GM19025 (cell line): Measurements from ENCODE around the gene GGCT.
"Not testable (repeated sequence)": the region's sequence is repeated elsewhere in the genome, so short reads cannot be mapped to it uniquely, and the experiment has no call there.

Experiments
- ATAC-seq: cut with Tn5 transposase; IDR thresholded peaks from one replicate; pipeline ENCODE4 v1.9.1; 2021; ENCODE audit warnings: mild to moderate bottlenecking, low read depth, moderate library complexity; ENCODE audit not compliant: unreplicated experiment

Gene GGCT

DNA sequence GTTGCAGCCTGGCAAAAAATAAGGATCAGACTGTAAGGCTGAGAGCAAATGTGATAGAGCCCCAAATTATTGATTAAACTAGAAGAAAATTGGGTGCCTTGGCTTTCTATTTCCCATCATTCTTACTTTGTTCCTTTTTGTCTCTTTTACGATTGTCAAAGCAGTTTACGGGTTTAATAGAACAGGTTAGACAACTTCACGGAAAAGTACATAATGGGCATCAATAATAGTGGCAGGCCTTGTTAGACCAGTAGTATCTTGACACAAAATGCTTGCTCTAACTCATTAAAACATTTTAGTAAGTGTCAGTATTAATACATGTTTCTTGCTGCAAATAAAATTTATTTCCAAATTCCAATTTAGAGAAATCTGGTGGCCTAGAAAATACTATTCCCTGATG lies 14.5 kb upstream of the GGCT start:
- no peak for ATAC-seq

DNA sequence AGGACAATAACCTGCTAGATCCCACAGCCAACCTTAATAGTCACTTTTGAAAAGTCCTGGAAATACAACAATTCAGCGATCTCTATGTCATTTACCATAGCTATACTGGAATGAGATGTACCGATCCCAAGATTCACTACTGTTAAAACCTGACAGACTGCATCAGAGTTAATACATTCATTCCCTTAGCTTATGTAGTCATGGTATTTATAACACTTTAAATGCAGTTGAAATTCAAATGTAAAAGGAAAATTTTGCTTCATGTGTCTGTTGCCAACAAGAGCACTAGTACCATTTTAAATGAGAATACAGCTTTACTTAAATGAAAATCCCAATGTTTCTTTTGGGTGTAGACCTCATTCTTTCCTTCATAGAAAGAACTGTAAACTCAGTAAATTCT lies 11.1 kb upstream of the GGCT start:
- no peak for ATAC-seq

DNA sequence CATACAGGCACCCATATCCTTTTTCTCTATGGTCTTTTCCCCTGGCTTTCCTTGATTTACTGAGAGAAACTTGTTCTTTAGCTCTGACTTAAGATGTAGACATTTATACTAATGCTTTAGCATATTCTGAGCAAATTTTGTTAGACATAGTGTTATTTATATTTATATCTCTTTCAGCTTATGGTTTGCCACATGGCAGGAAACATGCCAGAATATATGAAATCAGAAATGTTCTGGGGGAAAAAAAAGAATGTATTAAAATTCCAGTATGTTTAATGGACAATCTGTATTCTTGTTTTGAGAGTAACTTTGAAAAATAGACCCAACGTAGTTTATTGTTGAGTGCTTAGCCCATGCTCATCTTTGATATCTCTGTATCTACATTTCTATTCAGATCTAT lies 10.1 kb upstream of the GGCT start:
- ATAC-seq: no peak

DNA sequence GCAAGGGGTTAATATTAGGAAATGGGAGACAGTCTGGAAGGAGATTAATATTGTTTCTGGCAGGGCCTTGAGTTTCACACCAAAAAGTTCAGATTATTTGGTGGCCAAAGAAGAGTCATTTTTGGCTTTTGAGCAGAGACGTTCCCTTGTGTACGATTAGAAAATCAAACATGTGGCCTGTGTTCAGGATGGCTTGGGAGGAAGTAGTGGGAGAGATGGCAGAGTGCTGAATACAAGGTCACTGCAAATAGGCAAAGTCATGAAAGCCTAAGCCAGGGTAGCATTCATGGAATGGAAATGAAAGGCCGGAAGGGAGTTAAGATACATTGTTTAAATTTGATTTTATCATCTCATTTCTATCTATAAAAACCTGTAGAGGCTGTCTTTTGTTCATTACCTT lies 9.5 kb upstream of the GGCT start:
- no peak for ATAC-seq

DNA sequence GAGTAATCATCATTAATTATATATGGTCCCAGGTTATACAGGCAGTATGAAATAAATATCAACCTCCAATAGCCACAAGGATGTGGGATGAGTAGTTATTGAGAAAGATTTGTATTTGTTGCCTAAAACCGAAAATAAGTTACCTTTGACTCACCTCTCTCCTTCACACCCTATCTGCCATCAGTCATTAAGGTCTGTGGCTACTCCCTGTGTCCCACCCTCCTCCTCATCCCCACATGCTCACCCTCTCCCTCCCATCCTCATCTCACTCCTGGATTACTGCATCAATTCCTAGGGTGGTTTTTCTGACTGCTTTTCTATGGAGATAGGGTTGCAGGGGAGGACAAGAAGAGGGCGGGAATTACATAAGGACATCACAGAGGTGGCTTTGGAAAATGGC lies 9.1 kb upstream of the GGCT start:
- no peak for ATAC-seq

DNA sequence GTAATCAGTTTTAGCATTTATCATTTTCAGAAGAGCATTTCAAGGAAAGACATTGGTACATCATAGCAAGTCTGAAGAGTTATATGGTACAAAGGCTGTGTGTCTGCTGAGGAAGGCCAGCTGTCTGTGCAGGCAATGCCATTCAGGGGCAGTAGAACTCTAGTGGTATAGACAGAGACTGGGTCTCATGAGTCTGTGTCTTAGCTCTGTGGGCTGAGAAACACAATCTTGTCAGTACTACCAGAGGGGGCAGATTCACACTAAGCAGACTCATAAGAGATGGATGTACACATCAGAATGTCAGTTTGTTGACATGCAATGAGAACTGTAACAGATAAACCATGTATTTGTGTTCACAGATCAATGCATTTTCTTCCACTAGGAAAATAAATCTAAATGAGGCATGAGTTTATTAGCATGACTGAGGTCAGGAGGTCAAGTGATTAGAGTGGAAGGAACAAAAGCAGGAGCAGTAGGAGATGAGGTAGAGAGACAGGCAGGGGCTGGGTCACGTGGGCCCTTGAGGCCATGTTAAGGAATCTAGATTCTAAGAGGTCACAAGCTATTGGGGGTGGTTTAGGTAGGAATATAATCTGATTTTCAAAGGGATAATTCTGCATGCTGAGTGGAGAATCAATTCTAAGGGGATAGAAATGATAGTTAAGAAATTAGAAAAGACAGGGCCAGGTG lies 7.5 kb upstream of the GGCT start:
- no peak for ATAC-seq

DNA sequence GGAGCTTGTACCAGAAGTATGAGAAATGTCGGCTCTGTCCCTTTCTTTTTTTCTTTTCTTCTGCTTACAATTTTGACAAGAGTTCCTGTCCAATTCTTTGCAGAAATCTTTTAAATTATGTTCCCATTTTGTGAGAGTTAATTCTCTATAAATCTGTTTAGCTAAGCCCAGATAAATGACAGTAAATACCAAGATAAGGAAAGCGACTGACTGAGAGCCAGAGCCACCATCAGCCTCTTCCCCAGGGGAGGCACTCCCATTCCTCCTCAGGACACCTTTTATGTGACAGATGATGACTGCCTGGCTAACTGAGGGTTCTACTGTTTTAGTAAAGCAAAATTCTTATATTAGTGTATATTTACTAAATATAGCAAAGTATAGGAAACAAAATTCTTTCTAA lies 6.9 kb upstream of the GGCT start:
- ATAC-seq: no peak

DNA sequence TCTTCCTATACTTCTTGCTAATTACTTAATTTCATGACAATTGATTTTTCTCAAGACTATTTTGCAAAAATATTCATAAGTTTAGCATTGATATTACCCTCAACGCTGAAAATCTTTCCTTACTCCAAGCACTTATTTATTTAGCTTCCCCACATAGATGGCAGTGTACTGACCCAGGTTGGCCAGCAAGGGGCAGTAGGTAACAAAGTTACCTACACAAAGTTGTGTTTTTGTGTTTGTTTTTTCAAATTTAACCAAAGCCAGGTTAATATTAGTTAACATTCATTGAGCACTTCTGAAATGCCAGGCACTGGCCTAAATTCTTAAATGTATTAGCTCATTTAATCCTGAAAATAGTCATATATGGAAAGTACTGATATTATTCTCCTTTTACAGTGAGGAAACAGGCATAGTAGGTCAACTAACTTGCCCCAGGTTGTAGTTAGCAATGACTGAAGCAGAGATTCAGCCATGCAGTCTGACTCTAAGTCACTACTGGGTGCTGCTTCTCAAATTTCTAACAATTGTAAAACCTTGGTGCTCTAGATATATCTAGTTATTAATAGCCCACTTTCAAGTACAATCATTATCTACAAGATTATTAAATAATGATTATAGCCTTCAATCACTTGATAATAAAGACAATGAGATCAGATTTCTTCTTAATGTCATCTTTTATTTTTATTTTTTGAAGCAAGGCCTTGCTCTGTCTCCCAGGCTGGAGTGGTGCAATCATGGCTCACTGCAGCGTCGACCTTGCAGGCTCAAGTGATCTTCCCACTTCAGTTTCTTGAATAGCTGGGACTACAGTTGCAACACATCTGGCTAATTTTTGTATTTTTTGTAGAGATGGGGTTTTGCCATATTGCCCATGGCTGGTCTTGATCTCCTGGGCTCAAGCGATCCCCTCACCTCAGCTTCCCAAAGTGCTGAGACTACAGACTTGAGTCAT lies 5.8 kb upstream of the GGCT start:
- ATAC-seq: no peak

DNA sequence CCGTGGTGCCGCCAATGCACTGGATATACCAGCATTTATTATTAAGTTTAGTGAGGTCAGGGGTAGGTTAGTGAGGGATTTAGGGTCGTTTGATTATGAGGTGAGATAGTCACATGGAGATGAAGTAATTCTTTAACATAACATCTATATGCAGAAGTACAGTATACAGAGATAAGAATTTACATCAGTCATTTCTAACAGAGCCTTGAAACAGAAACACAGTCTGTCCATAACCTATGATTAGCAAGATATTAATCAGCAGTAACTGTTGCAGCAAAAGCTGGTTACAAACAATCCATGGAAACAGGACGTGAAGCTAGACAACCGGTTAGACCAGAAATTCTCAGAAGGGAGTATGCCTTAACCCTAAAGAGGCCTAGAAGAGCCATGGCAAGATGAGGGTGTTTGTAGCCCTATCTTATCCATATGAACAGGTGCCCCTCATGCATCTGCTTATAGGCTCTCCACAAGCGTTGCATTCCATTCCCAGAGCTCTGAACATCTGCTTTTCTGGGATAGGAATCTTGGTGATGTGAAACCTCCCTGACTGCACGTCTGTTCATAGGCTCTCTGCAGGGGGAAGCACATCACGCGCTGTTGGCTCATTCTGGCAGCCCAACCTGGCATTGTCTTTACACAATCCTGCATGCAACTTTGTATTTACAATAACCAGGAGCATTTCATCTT lies 4.7 kb upstream of the GGCT start:
- not testable (repeated sequence) for ATAC-seq

DNA sequence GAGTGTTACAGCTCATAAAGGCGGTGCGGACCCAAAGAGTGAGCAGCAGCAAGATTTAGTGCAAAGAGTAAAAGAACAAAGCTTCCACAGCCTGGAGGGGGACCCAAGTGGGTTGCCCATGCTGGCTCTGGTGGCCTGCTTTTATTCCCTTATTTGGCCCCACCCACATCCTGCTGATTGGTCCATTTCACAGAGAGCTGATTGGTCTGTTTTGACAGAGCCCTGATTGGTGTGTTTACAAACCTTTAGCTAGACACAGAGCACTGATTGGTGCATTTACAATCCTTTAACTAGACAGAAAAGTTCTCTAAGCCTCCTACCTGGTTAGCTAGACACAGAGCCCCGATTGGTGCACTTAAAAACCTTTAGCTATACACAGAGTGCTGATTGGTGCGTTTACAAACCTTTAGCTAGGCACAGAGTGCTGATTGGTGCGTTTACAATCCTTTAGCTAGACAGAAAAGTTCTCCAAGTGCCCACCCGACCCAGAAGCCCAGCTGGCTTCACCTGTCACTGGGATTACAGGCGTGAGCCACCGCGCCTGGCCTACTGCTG lies 2.8 kb upstream of the GGCT start:
- ATAC-seq: not testable (repeated sequence)

DNA sequence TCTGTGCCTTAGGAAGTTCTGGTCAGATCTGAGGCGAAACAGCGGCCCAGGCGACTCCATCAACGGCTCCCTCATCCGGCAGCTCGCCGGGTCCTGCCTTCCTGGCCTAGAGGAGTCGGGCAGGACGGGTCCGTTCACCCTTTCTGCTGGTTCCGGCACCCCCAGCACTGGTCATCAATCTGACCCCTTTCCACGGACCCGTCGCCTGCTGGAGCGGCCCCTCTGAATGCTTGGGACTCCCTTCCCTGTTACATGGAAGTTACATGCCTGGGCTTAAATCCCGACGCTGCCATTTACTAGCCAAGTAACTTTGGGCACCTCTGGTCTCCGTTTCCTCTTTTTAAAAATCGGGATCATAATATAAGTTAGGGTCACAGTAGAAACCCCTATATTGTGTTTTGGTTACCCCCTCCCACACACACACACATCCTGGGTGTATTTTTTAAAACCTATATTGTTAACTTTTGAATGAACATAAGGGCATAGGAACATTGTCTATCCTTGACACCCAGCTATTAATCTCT lies 607 bp upstream of the GGCT start:
- ATAC-seq: no peak

DNA sequence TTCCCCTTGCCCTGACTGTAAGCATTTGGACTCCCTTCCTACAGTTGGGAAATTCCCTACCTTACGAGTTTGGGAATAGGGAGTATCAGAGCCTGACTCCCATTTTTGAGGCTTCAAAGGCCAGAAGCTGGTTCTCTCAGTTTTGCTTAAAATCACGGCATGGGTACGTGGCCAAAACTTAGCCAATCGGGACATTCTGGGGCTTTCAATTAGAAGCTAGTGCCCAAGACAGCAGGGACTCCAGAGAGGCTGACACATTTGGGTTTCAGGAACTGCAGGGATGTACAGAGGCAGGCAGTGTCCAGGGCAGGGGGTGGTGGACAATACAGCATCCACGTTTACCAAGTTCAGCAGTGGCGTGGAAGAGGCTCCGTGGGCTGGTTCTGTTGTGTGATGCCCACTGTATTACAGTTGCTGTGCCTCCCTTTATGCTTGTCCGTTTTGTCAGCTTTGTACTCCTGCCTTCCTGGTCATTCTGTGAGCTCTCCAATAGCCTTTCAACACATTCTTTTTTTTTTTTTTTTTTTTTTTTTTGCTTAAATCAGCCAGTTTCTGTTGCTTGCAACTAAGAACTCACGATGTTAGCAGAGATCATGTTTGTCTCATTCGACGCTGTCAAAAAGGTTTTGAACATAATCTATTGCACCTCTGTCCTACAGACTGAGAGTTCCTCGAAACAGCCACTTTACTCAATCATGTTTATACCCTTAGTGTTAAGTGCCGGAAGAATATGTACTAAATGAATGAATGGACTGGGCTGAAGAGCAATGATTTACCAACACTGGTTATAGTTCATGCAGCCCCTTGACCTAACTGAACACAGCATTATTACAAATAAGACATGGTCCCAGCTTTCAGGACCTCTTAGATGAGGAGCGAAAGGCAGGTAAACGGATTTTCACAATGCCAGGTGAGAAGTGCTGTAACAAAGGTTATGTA lies 1.1 kb downstream of the GGCT start:
- no peak for ATAC-seq

DNA sequence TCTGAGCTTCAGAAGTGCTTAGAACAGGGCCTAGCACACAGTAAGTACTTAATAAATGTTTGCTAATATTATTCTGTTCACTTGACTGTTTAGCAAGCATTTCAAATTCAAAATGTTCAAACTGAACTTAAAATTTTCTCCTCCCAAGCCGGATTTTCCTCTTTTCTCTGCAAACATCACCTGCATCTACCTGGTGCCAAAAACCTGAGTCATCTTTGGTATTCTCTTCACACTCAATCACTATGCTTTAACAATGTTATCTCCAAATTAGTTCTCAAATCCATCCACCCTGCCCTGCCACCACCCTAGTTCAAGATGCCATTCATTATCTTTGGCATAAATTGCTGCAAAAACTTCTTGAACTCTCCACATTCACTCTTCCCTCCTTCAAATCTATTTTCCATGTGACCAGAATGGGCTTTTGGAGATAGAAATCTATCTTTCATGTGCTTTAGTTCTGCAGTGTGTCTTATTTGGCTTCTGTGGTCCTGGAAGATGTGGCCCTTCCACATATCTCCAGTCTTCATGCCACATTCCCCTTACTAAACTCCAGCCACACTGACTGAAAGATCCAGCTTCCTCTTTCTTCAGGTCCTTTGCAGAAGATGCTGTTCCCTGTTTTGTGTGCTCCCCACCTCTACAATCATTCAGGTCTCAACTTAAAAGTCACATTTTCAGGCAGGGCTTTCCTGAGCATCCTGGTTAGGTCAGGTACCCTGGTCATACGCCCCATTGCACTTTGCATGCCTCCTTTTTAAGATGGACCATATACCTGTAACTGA lies 2.0 kb downstream of the GGCT start:
- no peak for ATAC-seq

DNA sequence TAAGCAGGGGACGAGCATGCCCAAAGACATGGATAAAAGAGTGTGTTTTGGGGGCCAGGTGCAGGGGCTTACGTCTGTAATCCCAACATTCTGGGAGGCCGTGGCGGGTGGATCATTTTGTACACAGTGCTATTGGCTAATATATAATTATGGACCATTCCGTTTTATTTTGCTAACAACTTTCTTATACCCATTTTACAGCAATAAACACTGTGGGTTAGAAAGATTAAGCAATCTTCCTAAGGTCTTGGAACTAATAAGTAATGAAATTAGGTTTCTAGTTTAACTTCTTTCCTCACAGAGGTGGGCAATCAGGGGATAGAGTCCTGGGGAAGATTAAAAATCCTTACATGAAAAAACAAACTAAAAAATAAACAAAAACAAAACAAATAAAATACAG lies 3.4 kb downstream of the GGCT start:
- ATAC-seq: no peak

DNA sequence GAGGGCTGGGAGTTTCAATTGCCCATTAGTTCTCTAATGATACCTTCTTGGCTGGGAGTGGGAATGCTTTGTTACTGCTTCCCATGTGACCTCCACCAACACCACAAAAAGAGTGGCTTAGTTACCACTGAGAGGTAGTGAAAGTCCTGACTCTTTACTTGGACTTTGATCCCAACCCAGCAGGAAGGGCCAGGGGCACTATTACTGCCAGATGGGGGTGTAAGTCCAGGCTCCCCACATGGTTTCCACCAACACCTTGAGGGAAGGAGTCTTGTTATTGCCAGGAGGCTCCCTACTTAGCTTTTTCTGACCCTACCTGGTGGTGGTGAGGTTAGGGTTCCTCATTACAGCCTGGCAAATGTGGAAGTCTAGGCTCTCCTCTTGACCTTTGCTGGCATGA lies 11.4 kb downstream of the GGCT start:
- no peak for ATAC-seq

DNA sequence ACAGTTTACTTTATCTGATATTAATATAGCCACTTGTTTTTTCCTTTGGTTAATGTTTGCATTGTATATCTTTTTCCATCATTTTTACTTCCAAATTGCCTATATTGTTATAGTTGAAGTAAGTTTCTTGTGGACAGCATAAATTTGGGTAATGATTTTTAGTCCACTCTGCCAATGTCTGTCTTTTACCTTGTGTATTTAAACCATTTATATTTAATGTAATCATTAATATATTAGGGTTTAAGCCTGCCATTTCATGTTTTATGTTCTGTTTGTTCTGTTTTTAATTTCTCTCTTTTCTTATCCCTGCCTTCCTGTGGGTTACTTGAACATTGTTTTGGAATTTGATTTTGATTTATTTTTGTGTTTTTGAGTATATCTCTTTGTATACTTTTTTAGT lies 13.2 kb downstream of the GGCT start:
- no peak for ATAC-seq

DNA sequence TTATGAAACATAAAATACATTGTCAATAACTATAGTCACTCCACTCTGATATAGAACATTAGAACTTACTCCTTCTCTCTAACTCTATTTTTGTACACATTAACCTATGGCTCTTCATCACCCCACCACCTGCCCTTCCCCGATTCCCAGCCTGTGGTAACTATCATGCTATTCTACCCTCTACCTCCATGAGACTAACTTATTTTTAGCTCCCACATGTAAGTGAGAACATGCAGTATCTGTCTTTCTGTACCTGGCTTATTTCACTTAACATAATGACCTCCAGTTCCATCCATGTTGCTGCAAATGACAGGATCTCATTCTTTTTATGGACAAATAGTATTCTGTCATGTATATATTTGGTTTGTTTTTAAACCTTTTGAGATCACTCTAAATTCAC lies 17.3 kb downstream of the GGCT start:
- no peak for ATAC-seq

DNA sequence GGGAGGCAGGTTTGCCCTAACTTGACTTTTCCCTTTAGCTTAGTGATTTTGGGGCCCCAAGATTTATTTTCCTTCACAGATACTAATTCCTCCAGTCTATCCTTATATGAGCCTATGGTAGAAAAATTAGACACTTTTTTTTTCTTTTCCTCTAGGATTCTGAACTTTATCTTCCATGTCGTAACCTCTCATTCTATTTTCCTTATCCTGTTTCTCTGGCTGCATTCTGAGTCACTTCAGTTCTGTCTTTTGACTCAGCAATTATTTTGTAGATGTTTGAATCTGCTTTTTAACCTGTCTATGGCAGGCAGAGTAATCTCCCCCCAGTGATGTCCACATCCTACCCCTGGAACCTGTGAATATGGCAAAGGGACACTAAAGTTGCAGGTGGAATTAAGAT lies 19.0 kb downstream of the GGCT start:
- ATAC-seq: no peak

DNA sequence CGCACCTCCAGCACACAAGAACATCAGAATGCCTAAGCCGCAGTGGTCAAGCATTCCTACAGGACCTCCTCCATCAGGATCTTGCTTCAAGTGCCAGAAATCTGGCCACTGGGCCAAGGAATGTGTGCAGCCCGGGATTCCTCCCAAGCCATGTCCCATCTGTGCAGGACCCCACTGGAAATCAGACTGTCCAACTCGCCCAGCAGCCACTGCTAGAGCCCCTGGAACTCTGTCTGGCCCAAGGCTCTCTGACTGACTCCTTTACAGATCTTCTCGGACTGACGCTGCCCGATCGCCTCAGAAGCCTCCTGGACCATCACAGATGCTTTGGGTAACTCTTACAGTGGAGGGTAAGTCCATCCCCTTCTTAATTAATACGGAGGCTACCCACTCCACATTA lies 23.2 kb downstream of the GGCT start:
- not testable (repeated sequence) for ATAC-seq
